ENCODE measurements around the gene PIAS2. TPM values are rescaled to one million over a fixed set of nuclear protein-coding genes. Genes with fewer than 3 reads are reported as not detected.

Gene PIAS2
- total RNA-seq, 6 experiments from 2014 or later = 8.3 to 21.8 (median 13.3) TPM

GRCh38 chr18:46761059-46761769, 156.1 kb downstream of the PIAS2 start:
- ATAC-seq = no peak
- H3K27me3 ChIP-seq = peaks cover 4 to 15% of the 10 kb centered on the region in 2 donors
- WGBS (ENCODE audit: insufficient coverage, low coverage, low lambda C conversion rate, missing lambda C conversion rate) = 42% methylated on average over 2 of the region's 2 CpGs

GRCh38 chr18:46759890-46760289, 157.4 kb downstream of the PIAS2 start:
- TF ChIP-seq POLR2A (IDR thresholded peaks at IDR 0.05) = no peak
- TF ChIP-seq CTCF (IDR thresholded peaks at IDR 0.05) = no peak
- intact Hi-C loops (cut with DNase I) = no loop called here
- ATAC-seq = no peak

More at GRCh38 chr18:46761059-46761769, 156.1 kb downstream of the PIAS2 start:
- DNase-seq = no peak
- peaks cover 0 to 15% (median 0%) of the 10 kb centered on the region in 4 donors for H3K4me1 ChIP-seq
- no peaks in the 10 kb centered on the region for H3K9me3 ChIP-seq
- TF ChIP-seq CTCF (IDR thresholded peaks at IDR 0.05) (no peak), POLR2A (IDR thresholded peaks at IDR 0.05) (no peak)
- H3K27ac ChIP-seq = no peak overlapping the region
- H3K36me3 ChIP-seq = no peaks in the 10 kb centered on the region
- no peak overlapping the region for H3K4me3 ChIP-seq
- intact Hi-C loops (cut with DNase I) = no loop called here

GRCh38 chr18:46756559-46757201, 160.6 kb downstream of the PIAS2 start, which contains the start of gene ST8SIA5:
Gene ST8SIA5, minus strand, starts transcription at chr18:46757053. Its CDS starts 545 bp downstream, at chr18:46756508.
- 0% methylated on average over 10 of the region's 74 CpGs for WGBS (ENCODE audit: insufficient coverage, low coverage, low lambda C conversion rate, missing lambda C conversion rate)
- Histone ChIP-seq H3K9me3 (no peaks in the 10 kb centered on the region), H3K4me1 (peaks cover 0 to 15% (median 0%) of the 10 kb centered on the region in 4 donors), H3K36me3 (no peaks in the 10 kb centered on the region), H3K27ac (no peak within 1 kb of the TSS), H3K4me3 (no peak within 1 kb of the TSS), H3K27me3 (peaks cover 5 to 18% of the 10 kb centered on the region in 2 donors)
- ATAC-seq (no peak), DNase-seq (no peak)
- intact Hi-C loops (cut with DNase I) = no loop called here
- TF ChIP-seq CTCF (IDR thresholded peaks at IDR 0.05) (no peak), POLR2A (IDR thresholded peaks at IDR 0.05) (no peak)

More at GRCh38 chr18:46759890-46760289, 157.4 kb downstream of the PIAS2 start:
- 33% methylated on average over 2 of the region's 6 CpGs for WGBS (ENCODE audit: insufficient coverage, low coverage, low lambda C conversion rate, missing lambda C conversion rate)
- Histone ChIP-seq H3K36me3 (no peaks in the 10 kb centered on the region), H3K27me3 (peaks cover 5 to 18% of the 10 kb centered on the region in 2 donors), H3K27ac (no peak overlapping the region), H3K9me3 (no peaks in the 10 kb centered on the region), H3K4me3 (no peak overlapping the region), H3K4me1 (peaks cover 0 to 15% (median 0%) of the 10 kb centered on the region in 4 donors)
- no peak for DNase-seq

GRCh38 chr18:46756025-46756558, 161.2 kb downstream of the PIAS2 start:
- Histone ChIP-seq H3K27ac (no peak overlapping the region), H3K4me3 (no peak overlapping the region), H3K9me3 (no peaks in the 10 kb centered on the region), H3K36me3 (no peaks in the 10 kb centered on the region), H3K27me3 (peaks cover 5 to 18% of the 10 kb centered on the region in 2 donors), H3K4me1 (peaks cover 0 to 15% (median 0%) of the 10 kb centered on the region in 4 donors)
- ATAC-seq (no peak), DNase-seq (no peak)
- 6% methylated on average over 13 of the region's 41 CpGs for WGBS (ENCODE audit: insufficient coverage, low coverage, low lambda C conversion rate, missing lambda C conversion rate)
- intact Hi-C loops (cut with DNase I) = no loop called here
- TF ChIP-seq CTCF (IDR thresholded peaks at IDR 0.05) (no peak), POLR2A (IDR thresholded peaks at IDR 0.05) (no peak)
